ENCODE results near the gene COA5. TPM values are rescaled to one million over a fixed set of nuclear protein-coding genes. Genes with fewer than 3 reads are reported as not detected.

The COA5 gene
- 15.9 and 28.9 TPM in 2 replicates for total RNA-seq (2014; rRNA removed; shearing (Covaris generic))

GRCh38 chr2:98608116-98608961, at the start of gene COA5, which contains the start of gene UNC50:
TSS of gene COA5 (minus strand) at chr2:98608512. CDS start at chr2:98608405, 107 bp downstream.
TSS of gene UNC50 (plus strand) at chr2:98608589. CDS start at chr2:98609760, 1,171 bp downstream.
- DNase-seq (ENCODE audit: low read depth): peak; percentile 82

- no peak for DNase-seq (ENCODE audit: low read depth)
Observed at GRCh38 chr2:98656800-98657199, 48.5 kb upstream of the COA5 start.

GRCh38 chr2:98654699-98655495, 46.6 kb upstream of the COA5 start:
- DNase-seq (ENCODE audit: low read depth): no peak

- DNase-seq (ENCODE audit: low read depth): no peak
Observed at GRCh38 chr2:98650998-98651397, 42.7 kb upstream of the COA5 start.

- no peak for DNase-seq (ENCODE audit: low read depth)
Observed at GRCh38 chr2:98649992-98650375, 41.7 kb upstream of the COA5 start.

GRCh38 chr2:98649135-98649991, 41.1 kb upstream of the COA5 start:
- peak; percentile 65 for DNase-seq (ENCODE audit: low read depth)

- no peak for DNase-seq (ENCODE audit: low read depth)
Observed at GRCh38 chr2:98648451-98648850, 40.1 kb upstream of the COA5 start.

GRCh38 chr2:98647636-98648035, 39.3 kb upstream of the COA5 start:
- DNase-seq (ENCODE audit: low read depth): peak; percentile 45

GRCh38 chr2:98643496-98644100, 35.3 kb upstream of the COA5 start:
- DNase-seq (ENCODE audit: low read depth): no peak

- DNase-seq (ENCODE audit: low read depth): no peak
Observed at GRCh38 chr2:98637401-98638147, 29.3 kb upstream of the COA5 start.

GRCh38 chr2:98634406-98635092, 26.2 kb upstream of the COA5 start:
- DNase-seq (ENCODE audit: low read depth): peak; percentile 44

- DNase-seq (ENCODE audit: low read depth): no peak
Observed at GRCh38 chr2:98632351-98632750, 24.0 kb upstream of the COA5 start.

GRCh38 chr2:98623657-98624056, 15.3 kb upstream of the COA5 start:
- DNase-seq (ENCODE audit: low read depth): no peak

GRCh38 chr2:98617149-98617548, 8.8 kb upstream of the COA5 start:
- DNase-seq (ENCODE audit: low read depth): no peak

- DNase-seq (ENCODE audit: low read depth): no peak
Observed at GRCh38 chr2:98615481-98615880, 7.2 kb upstream of the COA5 start.

GRCh38 chr2:98614024-98614739, 5.9 kb upstream of the COA5 start:
- DNase-seq (ENCODE audit: low read depth): no peak

- DNase-seq (ENCODE audit: low read depth): peak; percentile 40
Observed at GRCh38 chr2:98608962-98609604, 771 bp upstream of the COA5 start.

- DNase-seq (ENCODE audit: low read depth): no peak
Observed at GRCh38 chr2:98607741-98608115, 584 bp downstream of the COA5 start.

- DNase-seq (ENCODE audit: low read depth): no peak
Observed at GRCh38 chr2:98607104-98607503, 1.2 kb downstream of the COA5 start.

All from M059J (cell line).